Stimulated activated CD4-positive, alpha-beta T cell treated with anti-CD3 and anti-CD28 coated beads, Interleukin-15, amount 100 ng/mL, for 48 hours (primary cell): ENCODE results near the gene DUOX1.

Experiments
- DNase-seq, 2 donors: peaks; one replicate each; pipeline ENCODE4 v3.0.0-alpha.2; 2020; ENCODE audit warnings: low read depth in 2 of 2

DUOX1 gene

GRCh38 chr15:45143946-45144345 is 14.2 kb downstream of the DUOX1 start:
- no peak for DNase-seq

- DNase-seq, result no peak
Measured at GRCh38 chr15:45144775-45145174, 15.0 kb downstream of the DUOX1 start.

GRCh38 chr15:45146405-45146804 is 16.6 kb downstream of the DUOX1 start:
- DNase-seq, result no peak

GRCh38 chr15:45147606-45148005 is 17.8 kb downstream of the DUOX1 start:
- no peak for DNase-seq

- DNase-seq, result no peak
Measured at GRCh38 chr15:45148076-45149059, 18.6 kb downstream of the DUOX1 start.

GRCh38 chr15:45149060-45149459 is 19.3 kb downstream of the DUOX1 start:
- no peak for DNase-seq

GRCh38 chr15:45150481-45150880 is 20.7 kb downstream of the DUOX1 start:
- no peak for DNase-seq

- DNase-seq, result no peak
Measured at GRCh38 chr15:45150997-45151396, 21.2 kb downstream of the DUOX1 start.

- DNase-seq, result no peak
Measured at GRCh38 chr15:45151998-45152828, 22.4 kb downstream of the DUOX1 start.

GRCh38 chr15:45155739-45156138 is 25.9 kb downstream of the DUOX1 start:
- no peak for DNase-seq

GRCh38 chr15:45156744-45157455 is 27.1 kb downstream of the DUOX1 start:
- DNase-seq, result no peak

GRCh38 chr15:45157974-45158373 is 28.2 kb downstream of the DUOX1 start:
- DNase-seq, result no peak

- no peak for DNase-seq
Measured at GRCh38 chr15:45161666-45162065, 31.9 kb downstream of the DUOX1 start.

GRCh38 chr15:45162771-45163507 is 33.1 kb downstream of the DUOX1 start:
- peak in 1 of 2 donors; percentile 52 for DNase-seq

GRCh38 chr15:45163508-45163856 is 33.7 kb downstream of the DUOX1 start:
- no peak for DNase-seq

- DNase-seq, result no peak
Measured at GRCh38 chr15:45164914-45165313, 35.1 kb downstream of the DUOX1 start.

GRCh38 chr15:45165536-45165935 is 35.7 kb downstream of the DUOX1 start:
- DNase-seq, result no peak

- DNase-seq, result peak; percentile 76 to 79
Measured at GRCh38 chr15:45166834-45167630, 37.2 kb downstream of the DUOX1 start.

GRCh38 chr15:45167631-45168205 is 37.9 kb downstream of the DUOX1 start:
- DNase-seq, result no peak

GRCh38 chr15:45168286-45168685 is 38.5 kb downstream of the DUOX1 start:
- DNase-seq, result no peak
